ENCODE measurements around the gene SMYD1.
"Not testable (repeated sequence)": the region's sequence is repeated elsewhere in the genome, so short reads cannot be mapped to it uniquely, and the experiment has no call there.

SMYD1 gene

GRCh38 chr2:88067598-88067997, at the start of gene SMYD1:
Gene SMYD1 (plus strand): TSS chr2:88067825. CDS start chr2:88067865, 40 bp downstream.
- ATAC-seq: no peak

GRCh38 chr2:88018077-88018805, 49.4 kb upstream of the SMYD1 start:
- not testable (repeated sequence) for ATAC-seq

GRCh38 chr2:88018909-88019308, 48.7 kb upstream of the SMYD1 start:
- no peak for ATAC-seq

DNA sequence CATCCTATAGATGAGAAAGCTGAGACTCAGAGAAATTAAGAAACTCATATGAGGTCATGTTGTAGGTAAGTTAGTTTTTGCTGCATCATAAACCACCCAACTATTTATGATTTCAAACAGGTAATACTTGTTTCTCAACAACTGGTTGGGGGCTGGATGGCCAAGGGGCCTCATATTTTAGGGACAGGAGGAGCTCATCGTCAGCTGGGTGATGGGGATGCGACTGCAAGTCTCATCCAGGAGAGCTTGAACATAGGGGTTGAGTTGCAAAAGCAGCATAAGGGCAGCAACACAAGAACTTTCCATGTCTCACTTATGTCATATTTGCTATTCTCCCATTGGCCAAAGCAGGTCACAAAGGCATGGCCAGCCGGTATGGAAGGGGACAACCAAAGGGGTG, 47.6 kb upstream of the SMYD1 start:
- no peak for ATAC-seq

DNA sequence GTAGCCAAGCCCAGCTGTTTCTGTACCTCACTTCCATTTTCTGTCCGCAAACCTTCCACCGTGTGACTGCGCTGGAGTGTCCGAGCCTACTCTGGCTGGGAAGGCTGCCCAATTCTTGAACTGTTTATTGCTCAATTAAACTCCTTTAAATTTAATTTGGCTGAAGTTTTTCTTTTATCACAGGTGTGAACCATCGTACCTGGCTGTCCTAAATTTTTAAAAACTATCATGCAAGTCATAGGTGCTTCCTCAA, 45.0 kb upstream of the SMYD1 start:
- no peak for ATAC-seq

GRCh38 chr2:88024509-88024908, 43.1 kb upstream of the SMYD1 start:
- ATAC-seq: no peak

GRCh38 chr2:88027697-88028389, 39.8 kb upstream of the SMYD1 start:
- peak; percentile 61 to 63 for ATAC-seq

- no peak for ATAC-seq
These were observed 38.7 kb upstream of the SMYD1 start for GRCh38 chr2:88028931-88029330.

- no peak for ATAC-seq
These were observed 35.4 kb upstream of the SMYD1 start for GRCh38 chr2:88032070-88032702.

DNA sequence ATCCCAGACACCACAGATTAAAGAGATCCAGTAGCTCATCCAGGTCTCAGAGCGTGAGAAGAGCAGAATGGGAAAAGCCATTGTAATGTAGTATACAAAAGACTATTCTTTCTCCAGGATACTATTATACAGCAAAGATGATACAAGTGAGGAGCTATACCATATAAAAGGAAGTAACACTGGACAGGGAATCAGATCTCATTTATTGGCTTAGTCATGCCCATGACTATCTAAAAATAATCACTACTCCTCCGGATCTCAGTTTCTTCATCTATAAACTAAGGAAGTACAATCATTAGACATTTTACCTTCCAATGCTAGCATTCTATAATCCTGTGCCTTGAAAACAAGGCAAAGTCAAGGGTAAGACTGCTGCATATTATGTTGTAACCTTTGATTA, 31.4 kb upstream of the SMYD1 start:
- no peak for ATAC-seq

GRCh38 chr2:88036606-88037005, 31.0 kb upstream of the SMYD1 start:
- ATAC-seq: no peak

DNA sequence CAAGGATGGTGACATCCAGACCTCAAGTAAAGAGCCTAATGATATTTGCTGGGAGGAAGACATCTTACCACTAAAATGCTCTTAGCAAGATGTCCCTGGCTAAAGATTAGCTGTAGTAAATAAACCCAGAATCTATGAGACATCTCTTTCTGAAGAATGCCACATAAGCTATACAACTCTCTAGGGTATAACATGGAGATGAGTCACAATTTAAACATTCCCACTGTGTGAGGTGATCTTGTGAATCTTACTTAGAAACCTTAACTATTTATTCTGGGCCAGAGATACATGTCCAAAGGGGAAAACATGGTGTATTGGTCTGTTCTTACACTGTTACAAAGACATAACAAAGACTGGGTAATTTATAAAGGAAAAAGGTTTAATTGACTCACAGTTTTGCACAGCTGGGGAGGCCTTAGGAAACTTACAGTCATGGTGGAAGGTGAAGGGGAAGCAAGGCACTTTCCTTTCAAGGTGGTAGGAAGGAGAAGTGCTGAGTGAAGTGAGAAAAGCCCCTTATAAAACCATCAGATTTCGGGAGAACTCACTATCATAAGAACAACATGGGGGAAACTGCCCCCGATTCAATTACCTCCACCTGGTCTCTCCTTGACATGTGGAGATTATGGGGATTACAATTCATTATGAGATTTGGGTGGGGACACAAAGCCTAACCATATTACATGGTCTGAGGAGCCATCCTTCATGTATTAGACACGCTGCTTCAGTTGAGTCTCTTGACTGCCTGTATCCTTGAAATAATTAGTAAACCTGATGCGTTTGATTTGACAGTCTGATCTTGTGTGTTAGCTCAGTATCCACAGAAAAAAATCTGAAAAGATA, 29.1 kb upstream of the SMYD1 start:
- peak; percentile 86 to 90 for ATAC-seq

DNA sequence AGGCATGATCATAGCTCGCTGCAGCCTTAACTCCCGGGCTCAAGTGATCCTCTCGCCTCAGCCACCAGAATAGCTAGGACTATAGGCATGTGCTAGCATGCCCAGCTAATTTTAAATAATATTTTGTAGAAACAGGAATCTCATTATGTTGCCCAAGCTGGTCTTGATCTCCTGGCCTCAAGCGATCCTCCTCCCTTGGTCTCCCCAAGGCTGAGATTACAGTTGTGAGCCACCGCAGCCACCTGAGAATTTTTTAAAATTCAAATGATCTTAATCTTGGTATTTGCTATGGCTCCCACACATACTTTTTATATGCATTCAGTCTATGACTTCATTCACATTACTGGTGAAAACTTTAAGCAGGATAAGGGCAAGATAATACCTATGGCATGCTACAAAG, 25.1 kb upstream of the SMYD1 start:
- ATAC-seq: no peak

DNA sequence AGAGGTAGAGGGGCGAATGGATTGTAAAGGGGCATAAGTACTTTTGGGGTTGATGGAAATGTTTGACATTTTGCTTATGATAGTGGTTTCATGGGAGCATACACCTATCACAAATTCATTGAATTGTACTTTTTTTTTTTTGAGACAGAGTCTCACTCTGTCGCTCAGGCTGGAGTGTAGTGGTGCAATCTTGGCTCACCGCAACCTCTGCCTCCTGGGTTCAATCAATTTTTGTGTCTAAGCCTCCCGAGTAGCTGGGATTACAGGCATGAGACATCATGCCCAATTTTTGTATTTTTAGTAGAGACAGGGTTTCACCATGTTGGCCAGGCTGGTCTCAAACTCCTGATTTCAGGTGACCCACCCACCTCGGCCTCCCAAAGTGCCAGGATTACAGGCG, 22.1 kb upstream of the SMYD1 start:
- ATAC-seq: not testable (repeated sequence)

- no peak for ATAC-seq
These were observed 19.1 kb upstream of the SMYD1 start for GRCh38 chr2:88048541-88048940.

DNA sequence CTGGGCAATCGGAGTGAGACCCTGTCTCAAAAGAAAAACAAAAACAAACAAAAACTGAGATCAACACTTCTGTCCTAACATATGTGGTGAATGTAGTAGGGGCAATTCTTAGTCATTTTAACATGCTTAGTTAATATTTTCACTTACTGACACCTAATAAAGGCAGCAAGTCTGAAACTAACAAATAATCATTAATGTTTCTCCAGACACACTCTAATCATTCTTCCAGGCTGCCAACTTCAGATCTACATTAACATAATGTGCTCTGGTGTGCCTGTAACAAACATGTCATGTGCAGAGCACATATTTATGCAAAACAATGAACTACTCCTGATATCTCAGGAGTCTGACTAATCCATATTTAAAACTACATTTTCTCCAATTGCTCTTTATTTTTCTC, 18.0 kb upstream of the SMYD1 start:
- ATAC-seq: no peak

GRCh38 chr2:88051792-88052191, 15.8 kb upstream of the SMYD1 start:
- ATAC-seq: no peak

DNA sequence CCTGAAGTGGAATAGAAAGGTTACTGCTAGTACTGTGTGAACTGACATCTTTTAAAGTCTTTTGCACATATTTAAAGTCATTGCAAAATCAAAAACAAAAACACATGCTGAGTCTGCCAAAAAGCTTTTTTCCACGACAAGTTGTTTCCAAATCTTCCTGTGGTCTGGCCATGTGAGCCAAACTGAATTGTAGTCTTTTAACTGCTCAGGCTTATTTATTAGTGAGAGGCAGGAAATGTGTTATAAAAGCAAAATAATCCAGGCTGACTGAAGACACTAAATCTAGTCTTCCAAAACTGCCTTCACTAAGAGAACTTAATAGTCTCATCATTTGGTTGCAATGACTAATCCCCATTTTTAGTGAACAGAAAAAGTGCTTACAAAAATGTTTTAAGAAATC, 14.3 kb upstream of the SMYD1 start:
- no peak for ATAC-seq

- no peak for ATAC-seq
These were observed 13.5 kb upstream of the SMYD1 start for GRCh38 chr2:88053934-88054781.

- ATAC-seq: no peak
These were observed 12.7 kb upstream of the SMYD1 start for GRCh38 chr2:88054782-88055370.

DNA sequence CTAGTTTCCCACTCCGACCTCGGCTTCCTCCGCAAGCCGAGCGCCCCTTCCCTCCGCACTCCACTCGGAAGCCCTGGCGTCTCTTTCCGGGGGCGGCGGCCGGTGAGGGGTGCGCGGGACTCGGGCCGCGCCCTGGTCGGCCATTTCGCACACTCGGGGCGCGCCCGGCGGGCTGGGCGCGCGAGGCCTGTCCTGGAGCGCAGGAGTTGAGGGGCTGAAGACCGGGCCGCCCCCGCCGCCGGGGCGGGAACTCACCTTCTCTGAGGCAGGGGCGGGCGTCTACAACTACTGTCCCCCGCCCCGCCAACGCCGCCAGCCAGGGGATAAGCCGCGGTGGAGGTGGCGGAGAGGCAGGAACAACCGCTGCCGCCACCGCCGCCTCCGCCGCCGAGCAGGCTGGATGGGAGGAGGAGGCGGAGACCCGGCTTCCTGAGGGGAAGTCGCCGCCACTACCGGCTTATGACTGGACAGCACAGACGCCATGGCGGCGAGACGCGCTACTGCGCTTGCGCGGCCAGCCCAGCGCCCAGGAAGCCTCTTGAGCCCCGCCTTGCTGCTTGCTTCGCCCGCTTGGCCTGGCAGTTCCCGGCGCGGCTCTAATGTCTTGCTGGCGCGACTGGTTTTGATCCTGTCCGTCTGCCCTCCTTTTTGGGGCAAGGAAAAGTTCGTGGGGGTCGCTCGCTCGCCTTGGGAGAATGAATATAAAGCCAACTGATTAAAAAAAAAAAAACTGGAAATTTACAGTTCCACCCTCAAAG, 12.1 kb upstream of the SMYD1 start, which contains the start of gene KRCC1:
Gene KRCC1 (minus strand): TSS at position 413 of the 758 bp plus-strand sequence. CDS start 27,220 bp downstream, outside the sequence.
- ATAC-seq: peak; percentile 94 to 95

Data from activated CD4-positive, CD25-positive, alpha-beta regulatory T cell treated with anti-CD3 and anti-CD28 coated beads, Interleukin-2, amount 50 U/mL, for 24 hours (primary cell).